HG03060 (cell line): ENCODE data around the gene AKT1.
"Not testable (repeated sequence)": the region's sequence is repeated elsewhere in the genome, so short reads cannot be mapped to it uniquely, and the experiment has no call there.

Experiments used
- ATAC-seq: cut with Tn5 transposase; IDR thresholded peaks from one replicate; pipeline ENCODE4 v1.9.1; 2021; ENCODE audit warnings: low read depth, moderate number of reproducible peaks; ENCODE audit not compliant: unreplicated experiment

Gene AKT1

GRCh38 chr14:104819361-104819781 is 23.8 kb upstream of the AKT1 start:
- no peak for ATAC-seq

- no peak for ATAC-seq
These were observed 23.2 kb upstream of the AKT1 start for GRCh38 chr14:104818714-104819161.

DNA sequence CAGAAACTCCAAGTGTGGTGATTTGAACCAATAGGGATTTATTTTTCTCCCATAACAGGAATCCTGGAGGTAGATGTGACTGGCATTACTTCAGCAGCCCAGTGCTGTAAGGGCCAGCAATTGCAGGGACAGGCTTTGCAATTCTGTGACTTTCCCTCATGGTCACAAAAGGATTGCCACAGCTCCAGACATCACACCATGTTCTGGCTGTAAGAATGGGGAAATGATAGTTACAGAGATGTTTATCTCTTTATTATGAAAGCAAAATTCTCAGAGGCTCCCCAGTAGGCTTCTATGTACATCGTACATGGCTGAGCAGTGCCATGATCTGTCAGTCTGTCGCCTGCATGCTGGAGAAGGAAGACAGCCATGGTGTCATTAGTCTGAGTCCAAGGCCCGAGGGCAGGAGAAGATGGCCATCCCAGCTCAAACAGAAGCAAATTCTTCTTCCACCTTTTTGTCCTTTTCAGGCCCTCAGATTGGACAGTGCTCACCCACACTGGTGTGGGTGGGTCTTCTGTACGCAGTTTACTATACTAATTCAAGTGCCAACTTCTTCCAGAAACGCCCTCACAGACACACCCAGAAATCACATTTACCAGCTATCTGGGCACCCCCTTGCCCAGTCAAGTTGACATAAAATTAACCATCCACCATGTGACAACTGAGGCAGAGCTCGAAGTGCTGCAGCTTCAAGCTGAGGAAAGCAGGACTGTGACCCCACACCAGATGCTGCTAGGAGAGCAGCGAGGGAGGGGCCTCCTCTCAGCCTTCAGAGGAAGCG is 22.6 kb upstream of the AKT1 start:
- no peak for ATAC-seq

DNA sequence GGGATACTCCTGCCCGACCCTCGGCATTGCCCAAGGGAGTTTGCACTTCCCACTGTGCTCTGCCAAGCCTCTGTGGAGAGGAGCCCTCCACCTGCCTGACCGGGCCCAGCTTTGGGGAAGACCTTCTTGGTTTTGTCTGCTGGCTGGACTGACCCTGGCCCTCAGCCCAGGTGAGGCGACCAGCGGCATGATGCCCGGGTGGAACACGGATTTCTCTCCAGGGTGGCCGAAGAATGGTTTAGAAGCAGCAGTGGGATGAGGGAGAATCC is 21.0 kb upstream of the AKT1 start:
- ATAC-seq: no peak

GRCh38 chr14:104814701-104815100 is 19.2 kb upstream of the AKT1 start:
- ATAC-seq: not testable (repeated sequence)

- no peak for ATAC-seq
These were observed 17.7 kb upstream of the AKT1 start for GRCh38 chr14:104813286-104813685.

GRCh38 chr14:104810316-104810715 is 14.8 kb upstream of the AKT1 start:
- no peak for ATAC-seq

- ATAC-seq: no peak
These were observed 12.9 kb upstream of the AKT1 start for GRCh38 chr14:104808456-104808855.

DNA sequence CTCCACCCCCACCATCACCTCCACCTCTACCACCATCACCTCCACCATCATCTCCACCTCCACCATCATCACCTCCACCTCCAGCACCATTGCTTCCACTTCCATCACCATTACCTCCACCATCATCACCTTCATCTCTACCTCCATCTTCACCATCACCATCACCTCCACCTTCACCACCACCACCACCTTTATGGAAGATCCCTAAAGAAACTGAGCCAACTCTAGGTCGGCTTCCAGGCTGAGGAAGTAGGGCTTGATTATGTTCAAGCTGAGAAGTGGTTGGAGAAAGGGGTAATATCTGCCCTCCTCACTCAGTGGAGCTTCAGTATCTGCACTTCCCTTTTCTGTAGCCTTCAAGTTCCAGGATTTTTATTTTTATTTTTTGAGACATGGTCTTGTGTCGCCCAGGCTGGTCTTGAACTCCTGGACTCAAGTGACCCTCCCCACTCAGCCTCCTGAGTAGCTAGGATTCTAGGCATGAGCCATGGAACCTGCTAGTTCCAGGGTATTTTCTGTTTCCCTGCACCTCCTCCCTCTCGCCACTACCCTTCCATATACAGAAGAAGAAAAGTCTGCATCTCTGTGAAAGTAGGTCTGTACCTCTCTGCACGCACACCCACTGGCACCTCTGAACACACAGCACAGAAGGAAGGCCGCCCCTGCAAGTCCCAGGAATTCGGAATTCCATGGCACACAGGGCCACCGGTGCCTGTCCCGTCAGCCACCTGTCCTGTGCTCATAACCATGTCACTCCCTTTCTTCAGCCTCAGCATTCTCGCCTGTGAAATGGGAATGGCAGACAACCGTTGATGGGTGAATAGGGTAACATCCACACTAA is 11.3 kb upstream of the AKT1 start:
- ATAC-seq: no peak

GRCh38 chr14:104805941-104806624 is 10.5 kb upstream of the AKT1 start:
- no peak for ATAC-seq

DNA sequence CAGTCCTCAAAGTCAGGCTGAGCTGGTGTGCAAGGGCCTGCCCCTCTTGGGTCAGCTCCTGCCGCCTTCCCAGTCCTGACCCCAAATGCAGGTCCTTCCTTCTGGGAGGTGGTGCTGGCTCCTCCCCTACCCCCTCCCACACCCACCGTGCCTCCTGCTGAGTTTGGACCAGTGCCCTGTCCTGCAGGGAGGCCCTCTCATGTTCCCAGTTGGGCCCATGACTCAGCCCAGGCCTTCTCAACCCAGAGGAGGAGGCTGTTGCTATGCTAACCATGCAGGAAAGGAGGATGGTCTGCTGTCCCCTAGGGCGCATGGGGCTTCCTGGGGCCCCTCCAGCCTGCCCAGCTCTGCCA is 9.8 kb upstream of the AKT1 start:
- no peak for ATAC-seq

DNA sequence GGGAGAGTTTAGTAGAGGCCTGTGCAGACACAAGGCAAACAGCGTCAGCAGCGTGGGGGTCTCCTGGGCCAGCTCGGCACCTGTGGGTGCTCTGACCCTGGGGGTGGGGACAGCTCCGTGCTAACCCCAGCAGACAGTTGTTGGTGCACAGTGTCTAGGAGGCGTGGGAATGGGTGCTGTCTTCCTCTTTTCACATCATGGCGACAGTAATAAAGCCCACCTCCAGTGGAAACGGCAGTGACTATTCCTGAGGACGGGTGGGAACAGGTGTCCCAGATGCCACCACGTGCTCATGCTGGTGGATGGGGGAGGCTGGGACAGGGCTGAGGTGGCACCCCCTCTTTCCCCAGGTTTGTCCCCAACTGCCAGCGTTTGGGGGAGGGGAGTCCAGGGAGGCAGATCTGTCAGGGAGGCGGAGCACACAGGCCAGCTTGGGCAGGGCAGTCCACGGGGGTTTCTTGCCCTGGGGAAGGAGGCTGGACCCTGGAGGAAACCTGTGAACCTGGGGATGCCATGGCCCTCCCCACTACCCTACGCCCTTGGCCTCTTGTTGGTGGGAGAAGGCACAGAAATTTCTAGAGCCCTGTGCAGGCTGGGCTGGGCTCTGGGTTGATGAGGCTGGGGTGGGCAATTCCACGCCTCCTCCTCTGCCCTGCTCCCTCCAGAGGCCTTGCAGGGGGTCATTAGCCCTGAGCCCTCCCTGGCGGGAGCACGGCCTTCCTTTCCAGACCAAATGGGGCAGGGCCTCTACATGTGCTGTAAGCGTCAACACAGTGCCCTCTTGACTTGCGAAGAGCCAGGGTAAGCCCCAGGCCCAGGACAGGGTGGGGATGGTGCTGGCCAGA is 9.2 kb upstream of the AKT1 start:
- no peak for ATAC-seq

DNA sequence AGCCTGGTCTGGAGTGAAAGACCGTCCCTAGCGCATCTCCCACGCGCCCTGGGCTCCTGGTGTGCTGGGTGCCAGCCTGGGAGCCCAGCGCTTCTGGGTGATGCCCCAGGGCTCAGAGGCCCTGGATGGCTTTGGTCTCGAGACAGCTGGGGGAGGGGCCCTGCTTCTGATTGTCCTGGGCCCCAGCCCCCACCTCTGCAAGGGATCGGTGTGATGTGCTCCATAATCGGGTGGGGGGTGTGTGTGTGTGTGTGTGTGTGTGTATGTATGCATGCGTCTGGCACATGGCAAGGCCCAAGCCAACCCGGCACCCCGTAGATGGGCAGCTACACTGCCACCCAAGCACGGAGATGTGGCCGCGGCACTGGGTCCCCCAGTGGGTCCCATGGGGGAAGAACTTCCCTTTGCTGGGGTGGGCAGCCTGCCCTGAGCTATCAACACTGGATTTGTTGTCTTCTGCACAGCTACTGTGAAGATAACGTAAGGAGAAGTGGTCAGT is 8.4 kb upstream of the AKT1 start:
- no peak for ATAC-seq

DNA sequence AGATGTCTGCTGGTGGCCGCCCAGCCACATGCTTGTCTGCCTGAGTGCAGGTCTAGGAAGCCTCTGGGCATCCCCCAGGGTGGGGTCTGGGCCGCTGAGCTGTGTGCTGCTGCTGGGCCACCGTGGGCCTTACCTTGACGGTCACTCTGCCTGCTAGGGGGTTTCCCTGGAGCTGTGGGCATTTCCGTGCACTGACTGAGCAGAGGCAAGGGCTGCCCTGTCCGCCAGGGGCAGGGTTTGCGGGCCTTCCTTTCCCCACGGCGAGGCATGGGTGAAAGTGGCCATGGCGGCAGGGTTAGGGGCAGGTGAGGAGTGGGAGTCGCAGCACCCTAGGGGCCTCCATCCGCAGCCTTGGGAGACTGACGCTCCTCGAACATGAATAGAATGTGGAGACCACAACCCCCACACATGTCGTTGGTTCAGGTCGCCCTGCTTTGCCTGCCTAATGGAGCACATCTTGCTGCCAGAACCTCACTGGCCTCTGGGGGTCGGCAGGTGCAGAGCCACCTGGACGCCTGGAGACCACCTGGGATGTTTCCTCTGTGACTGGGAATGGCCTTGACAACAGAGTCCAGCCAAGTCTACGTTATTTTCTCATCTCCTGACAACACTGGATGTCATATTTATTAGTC is 7.8 kb upstream of the AKT1 start:
- ATAC-seq: no peak

DNA sequence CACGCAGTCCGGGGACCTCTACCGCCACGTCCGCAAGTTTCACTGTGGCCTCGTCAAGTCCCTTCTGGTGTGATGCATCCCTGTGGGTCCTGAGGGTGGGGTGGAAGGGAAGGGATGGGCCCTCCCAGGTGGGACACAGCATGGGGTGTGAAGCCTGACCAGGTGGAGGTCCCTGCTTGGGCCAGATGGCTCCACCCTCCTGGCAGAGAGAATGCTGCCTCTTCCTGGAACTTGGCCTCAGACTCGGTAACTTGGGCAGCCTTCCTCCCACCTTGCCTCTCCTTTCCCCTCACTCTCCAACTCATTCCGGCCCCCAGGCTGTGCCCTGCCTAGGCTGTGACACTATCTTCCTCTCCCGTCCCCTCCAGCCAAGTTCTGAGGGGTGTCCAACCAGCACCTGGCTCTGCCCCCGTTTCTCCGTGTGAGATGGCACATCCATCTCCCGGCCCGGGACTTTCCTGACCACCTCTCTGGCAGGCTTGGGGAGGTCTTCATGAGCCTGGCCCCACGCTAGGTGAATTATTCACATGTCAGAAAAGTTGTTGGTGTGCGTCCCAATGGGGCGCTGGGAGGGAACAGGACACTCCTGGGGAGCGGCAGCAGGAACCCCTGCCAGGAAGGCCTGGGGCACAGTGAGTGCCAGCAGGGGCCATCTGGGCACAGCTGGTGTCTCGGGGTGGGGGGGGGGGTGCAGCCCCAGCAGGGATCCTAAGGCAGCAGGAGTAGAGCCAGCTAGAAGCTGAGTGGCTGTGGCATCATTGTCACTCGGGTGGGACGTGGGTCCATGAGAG is 7.0 kb upstream of the AKT1 start:
- ATAC-seq: no peak

GRCh38 chr14:104801520-104802393 is 6.2 kb upstream of the AKT1 start:
- ATAC-seq: no peak

- ATAC-seq: no peak
These were observed 5.4 kb upstream of the AKT1 start, which contains the start of gene ZBTB42 for GRCh38 chr14:104800771-104801519. Gene ZBTB42 (plus strand): TSS chr14:104801101. CDS start chr14:104801198, 97 bp downstream.
